Measurements from ENCODE around the gene TMEM183A.

- no peak for TF ChIP-seq REST (IDR thresholded peaks at IDR 0.05; ENCODE audit: insufficient read depth in 1 of 2, low read depth in 2 of 2, low read length in 1 of 2)
- TF ChIP-seq CTCF (IDR thresholded peaks at IDR 0.05) = no peak
- TF ChIP-seq SIN3A (IDR thresholded peaks at IDR 0.05; ENCODE audit: borderline replicate concordance, insufficient read depth, low read depth, low read length) = no peak
- no peak for TF ChIP-seq POLR2AphosphoS5 (IDR thresholded peaks at IDR 0.05; ENCODE audit: low read depth, low read length)
Measured at GRCh38 chr1:203058676-203058935, 51.4 kb downstream of the TMEM183A start.

Measured in Panc1 (cell line).